Lung microvascular endothelial cell (primary cell): ENCODE measurements around the gene CHRNA5. TPM values are rescaled to one million over a fixed set of nuclear protein-coding genes. Genes with fewer than 3 reads are reported as not detected.

Experiments
- DNase-seq, 2 donors: peaks; one replicate each; pipeline versions ENCODE4 v3.0.0 to v3.0.0-alpha.2; 2010; ENCODE audit warnings: low read depth in 2 of 2
- total RNA-seq: library from RNA; depleted of rRNA; stranded (reverse); fragments of >200 nt; gene quantifications from 2 replicates; pipeline ENCODE4 v1.2.1, GENCODE V29; 2014

Gene CHRNA5
- total RNA-seq, 1 donor from 2014 or later: 1.8 TPM

- peak; percentile 40 to 69 for DNase-seq
Observed at GRCh38 chr15:78638658-78639314, 73.5 kb downstream of the CHRNA5 start.

DNA sequence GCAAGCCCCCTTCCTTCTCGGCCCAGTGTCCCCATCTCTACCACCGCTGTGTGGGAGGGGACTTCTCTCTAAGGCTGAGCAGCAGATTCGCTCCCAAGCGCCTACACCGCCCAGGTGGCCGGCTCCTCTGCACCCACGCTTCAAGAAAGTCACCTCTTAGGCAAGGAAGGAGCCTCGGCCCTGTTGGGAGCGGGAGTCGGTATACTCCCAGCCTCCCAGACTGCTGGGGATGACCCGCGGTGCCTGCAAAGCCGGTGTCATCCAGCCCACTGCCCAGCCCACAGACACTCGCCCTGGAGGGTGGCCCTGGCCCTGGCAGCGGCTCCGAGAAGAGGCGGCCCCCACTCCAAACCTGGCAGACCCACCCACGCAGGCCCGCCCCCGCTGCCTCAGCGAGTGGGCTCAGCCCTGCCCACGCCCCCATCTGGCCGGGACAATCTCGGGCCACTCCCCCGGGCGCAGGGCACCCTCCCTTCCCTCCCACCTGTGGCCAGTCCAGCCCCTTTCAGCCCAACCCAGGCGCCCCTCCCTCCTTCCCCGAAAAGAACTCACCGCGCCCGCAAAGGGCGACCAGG is 75.3 kb downstream of the CHRNA5 start:
- DNase-seq: no peak

DNA sequence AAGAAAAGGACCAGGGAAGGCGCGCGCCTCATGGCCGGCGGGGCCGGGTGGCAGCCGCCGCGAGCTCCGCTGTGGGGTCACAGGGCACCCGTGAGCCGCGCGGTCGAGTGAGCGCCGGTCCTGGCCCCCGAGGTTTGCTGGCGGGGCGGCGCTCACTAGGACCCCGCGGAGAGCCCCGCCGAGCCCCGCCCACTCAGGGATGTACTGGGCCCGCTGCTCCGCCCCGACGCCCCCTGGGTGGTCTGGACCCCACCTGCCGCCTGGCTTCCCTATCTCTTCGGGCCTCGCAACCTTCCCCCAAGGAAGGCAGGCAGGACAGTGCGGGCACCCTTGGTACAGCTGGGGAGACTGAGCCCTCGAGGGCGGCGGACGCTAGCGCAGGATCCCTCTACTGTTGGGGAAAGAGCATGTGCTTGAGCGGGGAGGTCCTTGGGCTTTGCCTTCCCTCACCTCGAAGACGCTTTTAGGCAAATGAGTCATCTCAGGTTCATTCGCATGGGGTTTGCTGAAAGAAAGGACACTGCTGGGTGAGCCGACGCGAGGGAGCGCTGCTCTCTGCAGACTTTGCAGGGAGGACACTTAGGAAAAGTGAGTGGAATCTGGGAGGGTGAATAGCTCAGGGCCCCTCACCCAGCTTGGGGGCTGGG is 75.9 kb downstream of the CHRNA5 start, which contains the start of gene CHRNB4:
CHRNB4 (minus strand) TSS at position 109 of the 647 bp plus-strand sequence; CDS start at position 32, 77 bp downstream.
- DNase-seq: no peak

- DNase-seq: no peak
Observed at GRCh38 chr15:78641749-78642275, 76.5 kb downstream of the CHRNA5 start.

DNA sequence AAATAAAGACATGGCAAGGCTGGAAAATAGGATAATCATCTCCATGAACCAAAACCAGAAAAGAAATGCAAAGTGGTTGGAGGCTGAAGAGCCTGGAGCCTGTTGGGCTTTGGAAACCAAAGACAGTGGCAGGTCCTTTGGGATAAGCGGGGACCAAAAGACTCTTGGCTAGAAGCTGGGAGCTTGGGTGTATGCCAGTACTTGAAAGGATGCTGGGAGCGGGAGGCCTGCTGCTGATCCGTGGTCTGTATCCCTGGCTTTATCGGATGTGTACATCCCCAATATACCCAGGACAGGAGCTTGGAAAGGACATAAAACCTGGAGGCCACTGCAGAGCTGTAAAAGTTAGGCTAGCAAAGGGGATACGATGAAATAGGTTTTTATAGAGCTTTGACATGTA is 77.0 kb downstream of the CHRNA5 start:
- DNase-seq: no peak

Other genes starting within 250 kb of the CHRNA5 start
- gene CRABP1, start 225.2 kb upstream of the CHRNA5 start, total RNA-seq: not detected in 2 replicates
- gene IREB2, start 127.3 kb upstream of the CHRNA5 start, total RNA-seq: 22.9 and 28.8 TPM in 2 replicates
- 0.60 and 1.1 TPM in 2 replicates for gene HYKK, start 57.9 kb upstream of the CHRNA5 start, total RNA-seq
- gene PSMA4, start 25.1 kb upstream of the CHRNA5 start, total RNA-seq: 124 and 180 TPM in 2 replicates
- not detected in 2 replicates for gene CHRNA3, start 55.5 kb downstream of the CHRNA5 start, total RNA-seq
- not detected in 2 replicates for gene CHRNB4, start 75.7 kb downstream of the CHRNA5 start, total RNA-seq
- 2.6 and 7.0 TPM in 2 replicates for gene ADAMTS7, start 245.9 kb downstream of the CHRNA5 start, total RNA-seq